Choroid plexus epithelial cell (primary cell): Measurements from ENCODE around the gene PARPBP.
"Not testable (repeated sequence)": the region's sequence is repeated elsewhere in the genome, so short reads cannot be mapped to it uniquely, and the experiment has no call there.

ENCODE experiments used
- DNase-seq: peaks from one replicate; pipeline ENCODE4 v3.0.0-alpha.2; 2010; ENCODE audit warnings: low read depth
- H3K4me3 ChIP-seq: 2 replicates; pipeline ENCODE4 v1.5.1; 2011; ENCODE audit warnings: low read depth, mild to moderate bottlenecking, control low read depth, low read length, moderate library complexity
- TF ChIP-seq, protein P1 (sequence below): conservative IDR thresholded peaks from 2 replicates; pipeline ENCODE4 v1.5.1; 2011; ENCODE audit warnings: low read depth, mild to moderate bottlenecking, control low read depth, inconsistent platforms, low read length, moderate library complexity

PARPBP gene

DNA sequence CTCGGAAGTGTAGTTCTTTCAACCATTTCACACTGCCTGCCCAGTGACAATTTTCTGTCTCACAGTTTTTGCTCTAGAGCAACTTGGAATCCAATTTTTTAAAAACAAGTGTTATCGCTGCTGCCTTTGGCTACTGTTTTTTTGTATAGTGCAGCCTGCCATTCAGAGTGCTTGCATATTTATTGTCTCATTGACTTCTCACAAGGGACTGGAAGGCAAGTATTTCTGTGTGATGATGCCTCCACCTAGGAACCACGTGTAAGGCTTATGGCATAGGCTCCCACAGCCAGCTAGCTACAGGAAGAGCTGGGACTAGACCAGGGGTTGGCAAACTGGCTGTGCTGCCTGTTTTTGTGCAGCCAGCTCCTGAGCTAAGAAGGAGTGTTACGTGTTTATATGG lies 903 bp downstream of the PARPBP start:
- TF ChIP-seq, protein P1, sequence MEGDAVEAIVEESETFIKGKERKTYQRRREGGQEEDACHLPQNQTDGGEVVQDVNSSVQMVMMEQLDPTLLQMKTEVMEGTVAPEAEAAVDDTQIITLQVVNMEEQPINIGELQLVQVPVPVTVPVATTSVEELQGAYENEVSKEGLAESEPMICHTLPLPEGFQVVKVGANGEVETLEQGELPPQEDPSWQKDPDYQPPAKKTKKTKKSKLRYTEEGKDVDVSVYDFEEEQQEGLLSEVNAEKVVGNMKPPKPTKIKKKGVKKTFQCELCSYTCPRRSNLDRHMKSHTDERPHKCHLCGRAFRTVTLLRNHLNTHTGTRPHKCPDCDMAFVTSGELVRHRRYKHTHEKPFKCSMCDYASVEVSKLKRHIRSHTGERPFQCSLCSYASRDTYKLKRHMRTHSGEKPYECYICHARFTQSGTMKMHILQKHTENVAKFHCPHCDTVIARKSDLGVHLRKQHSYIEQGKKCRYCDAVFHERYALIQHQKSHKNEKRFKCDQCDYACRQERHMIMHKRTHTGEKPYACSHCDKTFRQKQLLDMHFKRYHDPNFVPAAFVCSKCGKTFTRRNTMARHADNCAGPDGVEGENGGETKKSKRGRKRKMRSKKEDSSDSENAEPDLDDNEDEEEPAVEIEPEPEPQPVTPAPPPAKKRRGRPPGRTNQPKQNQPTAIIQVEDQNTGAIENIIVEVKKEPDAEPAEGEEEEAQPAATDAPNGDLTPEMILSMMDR: no peak
- H3K4me3 ChIP-seq: peak overlapping the region; percentile 74
- peak; percentile 48 for DNase-seq

DNA sequence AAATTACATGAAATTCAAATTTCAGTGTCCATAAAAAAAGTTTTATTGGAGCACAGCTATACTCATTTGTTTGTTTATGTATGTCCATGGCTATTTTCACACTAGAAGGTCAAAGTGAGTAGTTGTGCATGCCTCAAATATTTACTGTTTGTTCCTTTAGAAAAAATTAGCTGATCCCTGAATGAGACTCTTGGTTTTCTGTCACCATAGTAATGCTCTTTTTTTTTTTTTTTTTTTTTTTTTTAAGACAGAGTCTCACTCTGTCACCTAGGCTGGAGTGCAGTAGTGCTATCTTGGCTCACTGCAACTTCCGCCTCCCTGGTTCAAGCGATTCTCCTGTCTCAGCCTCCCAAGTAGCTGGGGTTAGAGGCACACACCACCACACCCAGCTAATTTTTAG lies 1.3 kb downstream of the PARPBP start:
- not testable (repeated sequence) for DNase-seq, H3K4me3 ChIP-seq

DNA sequence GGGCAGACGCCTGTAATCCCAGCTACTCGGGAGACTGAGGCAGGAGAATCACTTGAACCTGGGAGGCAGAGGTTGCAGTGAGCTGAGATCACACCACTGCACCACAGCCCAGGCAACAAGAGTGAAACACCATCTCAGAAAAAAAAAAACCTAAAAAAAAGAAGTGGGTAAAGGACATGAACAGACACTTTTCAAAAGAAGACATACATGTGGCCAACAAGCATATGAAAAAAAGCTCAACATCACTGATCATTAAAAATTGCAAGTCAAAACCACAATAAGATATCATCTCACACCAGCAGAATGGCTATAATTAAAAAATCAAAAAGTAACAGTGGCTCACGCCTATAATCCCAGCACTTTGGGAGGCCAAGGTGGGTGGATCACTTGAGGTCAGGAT lies 10.7 kb downstream of the PARPBP start:
- DNase-seq, H3K4me3 ChIP-seq: not testable (repeated sequence)

DNA sequence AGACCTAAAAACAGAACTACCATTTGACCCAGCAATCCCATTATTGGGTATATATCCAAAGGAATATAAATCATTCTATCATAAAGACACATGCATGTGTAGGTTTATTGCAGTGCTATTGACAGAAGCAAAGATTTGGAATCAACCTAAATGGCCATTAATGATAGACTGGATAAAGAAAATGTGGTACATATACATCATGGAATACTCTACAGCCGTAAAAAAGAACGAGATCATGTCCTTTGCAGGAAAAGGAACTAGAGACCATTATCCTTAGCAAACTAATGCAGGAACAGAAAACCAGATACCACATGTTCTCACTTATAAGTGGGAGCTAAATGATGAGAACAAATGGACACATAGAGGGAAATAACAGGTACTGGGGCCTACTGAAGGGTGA lies 11.5 kb downstream of the PARPBP start:
- not testable (repeated sequence) for DNase-seq, H3K4me3 ChIP-seq

DNA sequence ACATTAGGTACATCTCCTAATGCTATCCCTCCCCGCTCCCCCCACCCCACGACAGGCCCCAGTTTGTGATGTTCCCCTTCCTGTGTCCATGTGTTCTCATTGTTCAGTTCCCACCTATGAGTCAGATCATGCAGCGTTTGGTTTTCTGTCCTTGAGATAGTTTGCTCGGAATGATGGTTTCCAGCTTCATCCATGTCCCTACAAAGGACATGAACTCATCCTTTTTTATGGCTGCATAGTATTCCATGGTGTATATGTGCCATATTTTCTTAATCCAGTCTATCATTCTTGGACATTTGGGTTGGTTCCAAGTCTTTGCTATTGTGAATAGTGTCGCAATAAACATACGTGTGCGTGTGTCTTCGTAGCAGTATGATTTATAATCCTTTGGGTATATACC lies 17.6 kb downstream of the PARPBP start:
- H3K4me3 ChIP-seq, DNase-seq: not testable (repeated sequence)

DNA sequence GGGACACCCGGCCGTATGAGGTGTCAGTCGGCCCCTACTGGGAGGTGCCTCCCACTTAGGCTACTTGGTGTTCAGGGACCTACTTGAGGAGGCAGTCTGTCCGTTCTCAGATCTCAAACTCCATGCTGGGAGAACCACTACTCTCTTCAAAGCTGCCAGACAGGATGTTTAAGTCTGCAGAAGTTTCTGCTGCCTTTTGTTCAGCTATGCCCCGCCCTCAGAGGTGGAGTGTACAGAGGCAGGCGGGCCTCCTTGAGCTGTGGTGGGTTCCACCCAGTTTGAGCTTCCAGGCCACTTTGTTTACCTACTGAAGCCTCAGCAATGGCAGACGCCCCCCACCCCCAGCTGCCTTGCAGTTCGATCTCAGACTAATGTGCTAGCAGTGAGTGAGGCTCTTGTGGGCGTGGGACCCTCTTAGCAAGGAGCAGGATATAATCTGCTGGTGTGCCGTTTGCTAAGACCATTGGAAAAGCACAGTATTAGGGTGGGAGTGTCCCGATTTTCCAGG lies 22.9 kb downstream of the PARPBP start:
- DNase-seq, H3K4me3 ChIP-seq: not testable (repeated sequence)

DNA sequence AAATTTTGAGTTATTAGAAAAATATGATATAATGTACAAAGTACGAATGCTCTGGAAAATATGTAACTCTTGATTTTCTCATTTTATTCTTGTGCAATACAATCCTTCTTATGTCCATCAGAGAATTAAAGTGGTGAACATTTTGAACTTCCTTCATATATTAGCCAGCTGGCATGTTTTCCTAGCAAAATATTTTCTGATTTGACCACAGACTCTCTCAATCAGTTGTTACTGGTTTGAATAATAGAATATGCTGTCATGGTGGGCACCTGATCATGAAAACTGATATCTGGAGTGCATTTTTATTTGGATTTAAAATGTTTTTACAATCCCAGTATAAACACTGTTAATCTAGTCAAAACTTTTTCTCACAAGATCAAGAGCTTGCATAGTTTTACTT lies 24.2 kb downstream of the PARPBP start:
- DNase-seq: peak; percentile 5
- TF ChIP-seq, protein P1: no peak
- no peak overlapping the region for H3K4me3 ChIP-seq

DNA sequence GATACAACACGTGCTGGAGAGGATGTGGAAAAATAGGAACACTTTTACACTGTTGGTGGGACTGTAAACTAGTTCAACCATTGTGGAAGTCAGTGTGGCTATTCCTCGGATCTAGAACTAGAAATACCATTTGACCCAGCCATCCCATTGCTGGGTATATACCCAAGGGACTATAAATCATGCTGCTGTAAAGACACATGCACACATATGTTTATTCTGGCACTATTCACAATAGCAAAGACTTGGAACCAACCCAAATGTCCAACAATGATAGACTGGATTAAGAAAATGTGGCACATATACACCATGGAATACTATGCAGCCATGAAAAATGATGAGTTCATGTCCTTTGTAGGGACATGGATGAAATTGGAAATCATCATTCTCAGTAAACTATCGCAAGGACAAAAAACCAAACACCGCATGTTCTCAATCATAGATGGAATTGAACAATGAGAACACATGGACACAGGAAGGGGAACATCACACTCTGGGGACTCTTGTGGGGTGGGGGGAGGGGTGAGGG lies 27.1 kb downstream of the PARPBP start:
- DNase-seq: not testable (repeated sequence)

DNA sequence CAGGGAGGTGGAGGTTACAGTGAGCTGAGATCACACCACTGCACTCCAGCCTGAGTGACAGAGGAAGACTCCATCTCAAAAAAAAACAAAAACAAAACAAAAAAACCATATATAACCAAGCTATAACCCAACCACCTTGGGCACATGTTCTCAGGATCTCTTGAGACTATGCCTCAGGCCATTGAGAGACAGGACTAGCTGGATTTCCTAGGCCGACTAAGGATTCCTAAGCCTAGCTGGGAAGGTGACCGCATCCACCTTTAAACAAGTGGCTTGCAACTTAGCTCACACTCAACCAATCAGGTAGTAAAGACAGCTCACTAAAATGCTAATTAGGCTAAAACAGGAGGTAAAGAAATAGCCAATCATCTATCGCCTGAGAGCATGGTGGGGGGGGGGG lies 35.2 kb downstream of the PARPBP start:
- not testable (repeated sequence) for DNase-seq, H3K4me3 ChIP-seq

More for the DNA sequence above, 27.1 kb downstream of the PARPBP start:
- not testable (repeated sequence) for H3K4me3 ChIP-seq

DNA sequence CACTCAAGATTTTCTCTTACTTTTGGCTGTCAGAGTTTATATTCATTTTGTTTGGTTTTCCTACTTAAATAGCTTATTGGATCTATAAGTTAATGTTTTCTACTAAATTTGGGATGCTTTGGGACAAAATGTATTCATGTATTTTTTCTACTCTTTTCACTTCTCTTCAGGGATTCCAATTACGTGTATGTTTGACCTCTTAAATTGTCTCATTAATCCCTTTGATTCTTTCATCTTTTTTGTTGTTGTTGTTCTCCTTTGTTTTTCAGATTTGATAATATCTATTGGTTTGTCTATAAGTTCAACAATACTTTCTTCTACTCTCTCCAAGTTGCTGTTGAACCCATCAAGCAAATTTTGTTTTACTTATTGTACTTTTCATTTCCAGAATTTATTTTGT lies 43.4 kb downstream of the PARPBP start:
- no peak for DNase-seq
- TF ChIP-seq, protein P1: no peak
- H3K4me3 ChIP-seq: no peak overlapping the region

DNA sequence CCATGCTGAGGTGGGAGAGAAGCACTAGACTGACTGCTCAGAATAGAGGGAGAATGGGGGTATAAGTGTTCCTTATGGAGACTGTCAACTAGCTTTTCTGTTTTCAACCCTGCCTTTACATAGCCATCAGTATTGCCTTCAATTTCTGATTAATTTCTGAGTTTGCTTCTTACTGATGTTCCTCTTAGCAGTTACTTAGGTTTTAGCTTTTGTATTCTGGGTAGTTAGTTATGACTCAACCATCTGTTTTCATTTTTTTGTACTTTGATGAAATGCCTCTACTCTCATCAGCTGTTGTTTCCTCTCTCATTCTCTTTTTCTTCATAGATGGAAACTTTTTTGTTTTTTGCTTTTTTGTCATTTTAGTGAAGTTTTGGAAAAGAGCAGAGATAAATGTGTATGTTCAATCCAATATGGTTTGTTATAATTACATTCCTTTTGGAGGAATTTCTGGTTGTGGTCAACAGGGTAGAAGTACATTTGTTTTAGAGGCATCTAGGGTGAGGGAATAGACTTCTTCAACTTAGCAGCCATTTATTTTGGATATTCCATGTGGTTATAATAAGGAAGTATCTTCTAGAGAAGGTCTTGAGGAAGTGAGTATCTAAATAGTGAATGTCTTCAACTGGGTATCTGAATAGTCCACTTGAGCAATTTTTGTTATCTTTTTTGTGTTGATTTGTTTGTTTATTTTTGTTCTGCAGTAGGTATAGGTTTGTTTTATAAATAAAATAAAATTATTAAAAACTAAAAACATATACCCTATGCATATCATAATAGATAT lies 48.0 kb downstream of the PARPBP start:
- TF ChIP-seq, protein P1: no peak
- no peak overlapping the region for H3K4me3 ChIP-seq
- DNase-seq: peak; percentile 18
